GM12891 (cell line): ENCODE data around the gene INTS6.

ENCODE experiments used
- POLR2A ChIP-seq: IDR thresholded peaks from 2 replicates; pipeline ENCODE4 v1.6.1; 2011; ENCODE audit warnings: low read depth, low read length, control low read depth
- POLR2AphosphoS5 ChIP-seq: IDR thresholded peaks from 2 replicates; pipeline ENCODE4 v1.6.1; 2011; ENCODE audit warnings: low read depth, low read length, control low read depth
- POU2F2 ChIP-seq: IDR thresholded peaks from 2 replicates; pipeline ENCODE4 v1.6.1; 2011; ENCODE audit warnings: low read depth, mild to moderate bottlenecking, control low read depth, low read length, moderate library complexity
- TAF1 ChIP-seq: IDR thresholded peaks from 2 replicates; pipeline ENCODE4 v1.6.1; 2011; ENCODE audit warnings: low read depth, low read length, control low read depth

- TF ChIP-seq POLR2AphosphoS5 (no peak), POLR2A (no peak), TAF1 (no peak), POU2F2 (no peak)
These were observed 91.7 kb downstream of the INTS6 start for GRCh38 chr13:51361106-51361505.
